LNCaP clone FGC (cell line): ENCODE measurements around the gene PIP4K2A.
"Not testable (repeated sequence)": the region's sequence is repeated elsewhere in the genome, so short reads cannot be mapped to it uniquely, and the experiment has no call there.

ENCODE experiments used
- DNase-seq: peaks from one replicate; pipeline ENCODE4 v3.0.0-alpha.2; 2011; ENCODE audit warnings: low read depth
- H3K4me3 ChIP-seq: 2 replicates; pipeline ENCODE4 v1.5.1; 2011; ENCODE audit warnings: mild to moderate bottlenecking, low read depth, low read length, control low read depth
- TF ChIP-seq, protein P1 (sequence below): IDR thresholded peaks from 2 replicates; pipeline ENCODE4 v1.5.1; 2012; ENCODE audit warnings: mild to moderate bottlenecking; ENCODE audit not compliant: control insufficient read depth, insufficient read depth; ENCODE audit errors: extremely low read depth

The PIP4K2A gene

GRCh38 chr10:22719406-22720042, 5.1 kb upstream of the PIP4K2A start:
- no peak overlapping the region for H3K4me3 ChIP-seq
- TF ChIP-seq, protein P1, sequence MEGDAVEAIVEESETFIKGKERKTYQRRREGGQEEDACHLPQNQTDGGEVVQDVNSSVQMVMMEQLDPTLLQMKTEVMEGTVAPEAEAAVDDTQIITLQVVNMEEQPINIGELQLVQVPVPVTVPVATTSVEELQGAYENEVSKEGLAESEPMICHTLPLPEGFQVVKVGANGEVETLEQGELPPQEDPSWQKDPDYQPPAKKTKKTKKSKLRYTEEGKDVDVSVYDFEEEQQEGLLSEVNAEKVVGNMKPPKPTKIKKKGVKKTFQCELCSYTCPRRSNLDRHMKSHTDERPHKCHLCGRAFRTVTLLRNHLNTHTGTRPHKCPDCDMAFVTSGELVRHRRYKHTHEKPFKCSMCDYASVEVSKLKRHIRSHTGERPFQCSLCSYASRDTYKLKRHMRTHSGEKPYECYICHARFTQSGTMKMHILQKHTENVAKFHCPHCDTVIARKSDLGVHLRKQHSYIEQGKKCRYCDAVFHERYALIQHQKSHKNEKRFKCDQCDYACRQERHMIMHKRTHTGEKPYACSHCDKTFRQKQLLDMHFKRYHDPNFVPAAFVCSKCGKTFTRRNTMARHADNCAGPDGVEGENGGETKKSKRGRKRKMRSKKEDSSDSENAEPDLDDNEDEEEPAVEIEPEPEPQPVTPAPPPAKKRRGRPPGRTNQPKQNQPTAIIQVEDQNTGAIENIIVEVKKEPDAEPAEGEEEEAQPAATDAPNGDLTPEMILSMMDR: no peak
- DNase-seq: no peak

DNA sequence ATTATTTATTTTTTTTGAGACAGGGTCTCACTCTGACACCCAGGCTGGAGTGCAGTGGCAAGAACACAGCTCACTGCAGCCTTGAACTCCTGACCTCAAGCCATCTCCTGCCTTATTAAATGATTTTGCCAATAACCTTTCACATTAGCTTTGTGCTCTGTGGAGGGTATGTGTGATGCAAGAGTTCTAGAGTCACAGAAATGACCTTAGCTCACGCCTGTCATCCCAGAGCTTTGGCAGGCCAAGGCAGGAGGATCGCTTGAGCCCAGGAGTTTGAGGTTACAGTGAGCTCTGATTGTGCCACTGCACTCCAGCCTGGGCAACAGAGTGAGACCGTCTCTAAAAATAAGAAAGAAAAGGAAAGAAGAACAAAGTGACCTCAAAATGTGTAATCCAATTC, 4.3 kb upstream of the PIP4K2A start:
- DNase-seq, H3K4me3 ChIP-seq: not testable (repeated sequence)

DNA sequence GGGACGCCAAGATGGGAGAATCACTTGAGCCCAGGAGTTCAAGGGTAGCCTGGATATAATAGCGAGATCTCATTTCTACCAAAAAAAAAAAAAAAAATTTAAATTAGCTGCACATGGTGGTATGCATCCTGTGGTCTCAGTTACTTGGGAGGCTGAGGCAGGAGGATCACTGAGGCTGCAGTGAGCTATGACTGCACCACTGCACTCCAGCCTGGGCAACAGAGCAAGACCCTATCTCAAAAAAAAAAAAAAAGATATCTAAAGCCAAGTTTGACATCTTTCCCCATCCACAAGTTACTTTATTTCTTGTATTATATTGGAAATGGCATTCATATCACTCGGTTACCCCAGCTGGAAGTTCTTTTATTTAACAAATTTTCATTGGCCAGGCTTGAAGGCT, 3.4 kb upstream of the PIP4K2A start:
- DNase-seq: no peak
- no peak overlapping the region for H3K4me3 ChIP-seq
- TF ChIP-seq, protein P1: no peak

DNA sequence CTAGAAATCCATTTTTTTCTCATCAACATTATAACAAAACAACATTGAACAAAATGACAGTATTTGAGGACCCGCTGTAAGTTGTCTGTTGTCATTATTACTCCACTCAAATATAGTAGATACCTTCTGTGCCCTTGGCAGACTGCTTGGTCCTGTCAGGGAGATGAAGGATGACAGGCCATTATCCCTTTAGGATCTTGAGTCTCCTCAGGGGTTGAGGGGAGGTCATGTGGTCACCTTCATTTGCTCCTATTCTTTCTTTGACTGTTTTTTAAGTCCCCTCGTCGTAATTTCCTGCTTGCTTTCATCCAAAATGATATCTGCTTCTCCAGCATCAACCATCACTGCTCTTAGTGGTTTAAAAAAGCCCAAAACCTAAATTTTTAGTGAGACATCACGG, 2.6 kb upstream of the PIP4K2A start:
- TF ChIP-seq, protein P1: no peak
- H3K4me3 ChIP-seq: no peak overlapping the region
- no peak for DNase-seq

GRCh38 chr10:22715290-22715625, 880 bp upstream of the PIP4K2A start:
- H3K4me3 ChIP-seq: no peak overlapping the region
- DNase-seq: no peak
- TF ChIP-seq, protein P1: no peak

- TF ChIP-seq, protein P1: no peak
- no peak for DNase-seq
- peak overlapping the region; percentile 81 for H3K4me3 ChIP-seq
Measured at GRCh38 chr10:22713853-22714478, 412 bp downstream of the PIP4K2A start.

DNA sequence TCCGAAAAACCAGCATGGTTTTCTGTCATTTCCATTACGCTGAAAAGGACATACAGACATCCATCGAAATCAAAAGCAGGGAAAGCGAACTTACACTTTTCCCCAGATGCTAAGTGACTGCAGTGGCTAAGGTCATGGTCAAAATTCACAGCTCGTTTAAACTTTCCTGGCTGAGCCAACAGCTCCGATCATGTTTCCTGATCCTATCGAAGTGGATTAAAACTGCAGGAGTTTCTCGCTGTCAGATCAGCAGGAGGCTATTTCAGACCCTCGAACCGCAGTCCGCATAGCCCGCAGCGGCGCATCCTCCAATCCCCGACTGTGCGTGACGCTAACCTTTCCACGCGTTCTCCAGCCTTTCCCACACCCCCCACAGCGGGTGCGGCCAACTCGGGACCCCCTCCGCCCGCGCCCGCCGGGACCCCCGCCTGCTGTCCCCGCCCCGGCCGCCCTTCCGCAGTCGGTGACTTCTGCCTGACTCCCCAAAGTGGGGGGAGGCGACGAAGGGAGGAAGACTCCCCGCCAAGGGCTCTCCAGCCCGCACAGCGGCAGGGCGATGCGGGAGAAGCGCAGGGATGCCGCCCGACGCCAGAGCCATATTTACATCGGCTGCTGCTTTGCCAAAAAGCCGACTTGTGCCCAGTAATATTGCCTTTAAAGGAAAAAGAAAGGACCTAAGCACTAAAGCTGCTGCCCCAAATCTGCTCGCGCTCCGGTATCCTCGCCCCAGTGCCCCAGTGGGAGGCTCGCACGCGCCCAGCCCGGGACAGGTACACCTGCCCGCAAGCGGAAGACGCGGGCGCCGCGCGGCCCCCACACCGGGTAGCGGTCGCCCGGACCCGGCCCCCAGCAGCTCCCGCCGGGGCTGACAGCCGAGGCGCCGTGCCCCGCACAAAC, 1.2 kb downstream of the PIP4K2A start:
- peak overlapping the region; percentile 81 for H3K4me3 ChIP-seq
- DNase-seq: no peak
- TF ChIP-seq, protein P1: no peak
